H4 (cell line): Measurements from ENCODE around the gene RSKR. TPM values are rescaled to one million over a fixed set of nuclear protein-coding genes. Genes with fewer than 3 reads are reported as not detected.
"Not testable (repeated sequence)": the region's sequence is repeated elsewhere in the genome, so short reads cannot be mapped to it uniquely, and the experiment has no call there.

Experiments used
- DNase-seq: peaks from one replicate; pipeline ENCODE4 v3.0.0-alpha.2; 2015; ENCODE audit warnings: low spot score
- total RNA-seq: library from RNA; depleted of rRNA; stranded (reverse); fragments of >200 nt; shearing (Covaris generic); gene quantifications from 2 replicates; pipeline ENCODE4 v1.2.3, GENCODE V29; 2014; rRNA removed

RSKR gene
- 2.2 and 2.9 TPM in 2 replicates for total RNA-seq

GRCh38 chr17:28613931-28614381, at the start of gene RSKR:
Gene RSKR, minus strand, starts transcription at chr17:28614185. Its CDS starts 24 bp downstream, at chr17:28614161.
- DNase-seq: no peak

- no peak for DNase-seq
Observed at GRCh38 chr17:28663723-28664122, 49.7 kb upstream of the RSKR start.

GRCh38 chr17:28662527-28662829, 48.5 kb upstream of the RSKR start:
- DNase-seq: no peak

- DNase-seq: peak; percentile 81
Observed at GRCh38 chr17:28661635-28662526, 47.9 kb upstream of the RSKR start, which contains the start of the genes SDF2 and SUPT6H. Gene SDF2, minus strand, starts transcription at chr17:28661906. Its CDS starts 30 bp downstream, at chr17:28661876. Gene SUPT6H, plus strand, starts transcription at chr17:28662205. Its CDS starts 11,197 bp downstream, at chr17:28673402.

GRCh38 chr17:28659497-28659881, 45.5 kb upstream of the RSKR start:
- not testable (repeated sequence) for DNase-seq

- DNase-seq: not testable (repeated sequence)
Observed at GRCh38 chr17:28658766-28659496, 44.9 kb upstream of the RSKR start.

GRCh38 chr17:28658342-28658741, 44.4 kb upstream of the RSKR start:
- DNase-seq: not testable (repeated sequence)

- DNase-seq: no peak
Observed at GRCh38 chr17:28657756-28658155, 43.8 kb upstream of the RSKR start.

GRCh38 chr17:28655160-28655559, 41.2 kb upstream of the RSKR start:
- no peak for DNase-seq

GRCh38 chr17:28648698-28649097, 34.7 kb upstream of the RSKR start:
- DNase-seq: no peak

GRCh38 chr17:28646039-28646754, 32.2 kb upstream of the RSKR start:
- DNase-seq: no peak

- no peak for DNase-seq
Observed at GRCh38 chr17:28645576-28645939, 31.6 kb upstream of the RSKR start.

GRCh38 chr17:28644787-28645575, 31.0 kb upstream of the RSKR start, which contains the start of gene BLTP2:
Gene BLTP2, minus strand, starts transcription at chr17:28645158. Its CDS starts 102 bp downstream, at chr17:28645056.
- DNase-seq: peak; percentile 93

- DNase-seq: peak; percentile 42
Observed at GRCh38 chr17:28643983-28644786, 30.2 kb upstream of the RSKR start.

GRCh38 chr17:28641579-28641978, 27.6 kb upstream of the RSKR start:
- no peak for DNase-seq

GRCh38 chr17:28635506-28635905, 21.5 kb upstream of the RSKR start:
- no peak for DNase-seq

GRCh38 chr17:28634206-28634865, 20.4 kb upstream of the RSKR start:
- no peak for DNase-seq

GRCh38 chr17:28626818-28627217, 12.8 kb upstream of the RSKR start:
- no peak for DNase-seq

GRCh38 chr17:28624148-28624547, 10.2 kb upstream of the RSKR start:
- DNase-seq: no peak

GRCh38 chr17:28623696-28624095, 9.7 kb upstream of the RSKR start:
- no peak for DNase-seq
